Parathyroid adenoma (tissue), 2 donors: ENCODE measurements around the gene ZNF549.

ENCODE experiments used
- H2AFZ ChIP-seq: fragments of 300-600 bp; sonication (generic); one replicate; pipeline ENCODE4 v1.7.0; 2017; ENCODE audit warnings: antibody characterized with exemption, mild to moderate bottlenecking
- H3K27ac ChIP-seq: fragments of 300-600 bp; sonication (generic); one replicate; pipeline ENCODE4 v1.7.0; 2017
- H3K27me3 ChIP-seq: fragments of 300-600 bp; sonication (generic); one replicate; pipeline ENCODE4 v1.7.0; 2017; ENCODE audit warnings: low read length; ENCODE audit not compliant: control insufficient read depth, insufficient read depth
- H3K36me3 ChIP-seq: fragments of 300-600 bp; sonication (generic); one replicate; pipeline ENCODE4 v1.7.0; 2017; ENCODE audit warnings: low read length; ENCODE audit not compliant: control insufficient read depth, insufficient read depth
- H3K4me1 ChIP-seq: fragments of 300-600 bp; sonication (generic); one replicate; pipeline ENCODE4 v1.7.0; 2017; ENCODE audit warnings: control low read depth
- H3K4me2 ChIP-seq: fragments of 300-600 bp; sonication (generic); one replicate; pipeline ENCODE4 v1.7.0; 2017; ENCODE audit warnings: low read length
- H3K4me3 ChIP-seq: fragments of 300-600 bp; sonication (generic); one replicate; pipeline ENCODE4 v1.7.0; 2017; ENCODE audit warnings: low read depth, low read length
- H3K79me2 ChIP-seq: fragments of 300-600 bp; sonication (generic); one replicate; pipeline ENCODE4 v1.7.0; 2017; ENCODE audit warnings: control low read depth
- H3K9ac ChIP-seq: fragments of 300-600 bp; sonication (generic); one replicate; pipeline ENCODE4 v1.7.0; 2017; ENCODE audit warnings: mild to moderate bottlenecking
- H3K9me3 ChIP-seq: fragments of 300-600 bp; sonication (generic); one replicate; pipeline ENCODE4 v1.7.0; 2017; ENCODE audit warnings: low read length; ENCODE audit not compliant: control insufficient read depth
- CTCF ChIP-seq: fragments of 300-600 bp; sonication (generic); IDR thresholded peaks from one replicate; pipeline ENCODE4 v1.7.0; 2017; ENCODE audit warnings: antibody characterized with exemption, mild to moderate bottlenecking
- donor health status: primary hyperparathyroidism.

Gene ZNF549

GRCh38 chr19:57559008-57559403 is 31.9 kb downstream of the ZNF549 start:
- Histone ChIP-seq H3K4me2 (peak overlapping the region; percentile 88), H3K79me2 (peaks cover 22% of the 10 kb centered on the region), H3K4me1 (peaks cover 16% of the 10 kb centered on the region), H3K9me3 (no peaks in the 10 kb centered on the region), H3K36me3 (no peaks in the 10 kb centered on the region), H3K27me3 (no peaks in the 10 kb centered on the region), H3K9ac (peak overlapping the region; percentile 85), H2AFZ (peak overlapping the region; percentile 99), H3K27ac (peak overlapping the region; percentile 75), H3K4me3 (peak overlapping the region; percentile 74)
- no peak for TF ChIP-seq CTCF

- peak within 1 kb of the TSS; percentile 75 for H3K27ac ChIP-seq
- H3K4me3 ChIP-seq = peak within 1 kb of the TSS; percentile 74
- peaks cover 16% of the 10 kb centered on the region for H3K4me1 ChIP-seq
- peaks cover 22% of the 10 kb centered on the region for H3K79me2 ChIP-seq
- peak within 1 kb of the TSS; percentile 99 for H2AFZ ChIP-seq
- H3K9ac ChIP-seq = peak within 1 kb of the TSS; percentile 85
- H3K4me2 ChIP-seq = peak within 1 kb of the TSS; percentile 88
- H3K27me3 ChIP-seq = no peaks in the 10 kb centered on the region
- no peaks in the 10 kb centered on the region for H3K9me3 ChIP-seq
- no peak for TF ChIP-seq CTCF
- no peaks in the 10 kb centered on the region for H3K36me3 ChIP-seq
These were observed 32.4 kb downstream of the ZNF549 start, which contains the start of gene ZNF550 for GRCh38 chr19:57559404-57560025. Gene ZNF550 (minus strand): TSS chr19:57559863. CDS start chr19:57559682, 181 bp downstream.

- Histone ChIP-seq H3K9ac (peak overlapping the region; percentile 85), H3K36me3 (no peaks in the 10 kb centered on the region), H2AFZ (peak overlapping the region; percentile 99), H3K27me3 (no peaks in the 10 kb centered on the region), H3K9me3 (no peaks in the 10 kb centered on the region), H3K79me2 (peaks cover 22% of the 10 kb centered on the region), H3K4me2 (peak overlapping the region; percentile 88), H3K27ac (peak overlapping the region; percentile 75), H3K4me1 (peaks cover 16% of the 10 kb centered on the region), H3K4me3 (peak overlapping the region; percentile 74)
- no peak for TF ChIP-seq CTCF
These were observed 32.9 kb downstream of the ZNF549 start for GRCh38 chr19:57560049-57560491.

GRCh38 chr19:57563547-57563946 is 36.4 kb downstream of the ZNF549 start:
- no peak overlapping the region for H2AFZ ChIP-seq
- peaks cover 8% of the 10 kb centered on the region for H3K4me1 ChIP-seq
- no peaks in the 10 kb centered on the region for H3K27me3 ChIP-seq
- H3K27ac ChIP-seq = no peak overlapping the region
- H3K4me3 ChIP-seq = no peak overlapping the region
- no peak overlapping the region for H3K9ac ChIP-seq
- H3K79me2 ChIP-seq = peaks cover 5% of the 10 kb centered on the region
- TF ChIP-seq CTCF = no peak
- H3K4me2 ChIP-seq = no peak overlapping the region
- no peaks in the 10 kb centered on the region for H3K36me3 ChIP-seq
- peaks cover 2% of the 10 kb centered on the region for H3K9me3 ChIP-seq
